Measurements from ENCODE around the gene SMYD3.

SMYD3 gene

DNA sequence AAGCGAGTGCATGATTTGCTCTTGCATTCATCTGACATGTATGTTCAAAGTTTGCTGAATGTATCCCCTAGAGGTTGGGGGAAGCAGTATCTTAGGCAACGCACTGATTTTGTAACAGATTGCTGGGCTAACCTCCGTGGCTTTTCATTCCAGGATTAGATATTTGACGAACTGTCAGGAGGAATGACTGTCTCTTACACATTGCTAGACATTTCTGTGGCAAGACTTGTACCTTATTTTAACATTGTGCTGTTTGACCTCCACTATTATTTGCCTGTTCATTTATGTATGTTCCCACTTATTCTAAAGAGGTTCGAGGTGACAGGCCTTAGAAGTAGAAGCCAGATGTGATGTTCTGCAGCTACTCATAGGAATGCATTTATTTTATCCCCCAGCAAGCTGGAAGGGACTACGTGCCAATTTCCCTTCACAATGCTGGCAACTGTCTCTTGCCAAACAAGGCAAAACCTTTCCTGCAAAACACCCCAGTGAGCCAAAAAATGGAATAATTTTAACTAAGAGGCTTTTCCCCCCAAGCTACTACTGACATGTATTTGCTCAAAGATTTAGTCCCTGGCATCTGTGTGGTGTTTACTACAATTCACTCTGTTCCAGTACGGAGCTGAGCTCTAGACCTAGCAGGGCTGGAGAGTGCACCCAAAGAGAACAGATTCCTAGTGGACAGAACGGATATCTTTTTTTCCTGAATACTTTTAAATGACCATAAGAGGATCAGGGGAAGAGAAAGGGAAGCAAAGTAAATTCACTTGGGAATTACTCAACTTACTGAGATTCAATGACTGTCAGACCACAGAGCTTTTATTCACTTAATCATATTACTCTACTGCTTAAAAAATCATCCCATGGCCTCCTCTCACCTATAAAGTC is 646.2 kb downstream of the SMYD3 start:
- peak; percentile 97 for DNase-seq

DNA sequence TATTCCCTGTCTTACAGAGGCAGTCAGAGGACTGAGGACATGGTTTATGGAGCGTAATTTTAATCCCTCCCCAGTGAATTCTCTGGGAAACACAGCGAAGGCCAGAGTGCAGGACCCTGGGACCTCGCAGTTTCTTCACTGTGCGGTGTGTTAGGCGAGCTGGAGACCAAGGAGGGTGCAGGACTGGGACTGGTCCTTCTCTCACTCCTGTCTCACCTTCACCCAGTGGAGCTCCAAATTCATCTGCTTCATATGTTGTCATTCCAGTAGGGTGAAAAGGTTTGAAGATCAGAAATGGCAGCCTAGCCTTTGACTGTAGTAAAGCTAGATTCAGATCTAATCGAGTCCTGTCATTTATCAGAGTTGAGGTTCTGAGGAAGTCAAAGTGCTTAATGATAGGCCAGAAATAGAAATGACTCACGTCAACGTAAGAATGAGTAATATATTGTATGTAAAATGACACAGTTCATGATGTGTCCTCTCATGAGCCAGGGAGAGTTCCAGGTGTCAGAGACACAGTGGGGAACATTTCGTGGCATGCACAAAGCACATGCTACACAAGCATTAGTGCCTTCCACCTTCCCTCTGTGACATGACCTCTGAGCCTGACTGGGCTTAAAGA is 647.5 kb downstream of the SMYD3 start:
- DNase-seq: peak; percentile 70

DNA sequence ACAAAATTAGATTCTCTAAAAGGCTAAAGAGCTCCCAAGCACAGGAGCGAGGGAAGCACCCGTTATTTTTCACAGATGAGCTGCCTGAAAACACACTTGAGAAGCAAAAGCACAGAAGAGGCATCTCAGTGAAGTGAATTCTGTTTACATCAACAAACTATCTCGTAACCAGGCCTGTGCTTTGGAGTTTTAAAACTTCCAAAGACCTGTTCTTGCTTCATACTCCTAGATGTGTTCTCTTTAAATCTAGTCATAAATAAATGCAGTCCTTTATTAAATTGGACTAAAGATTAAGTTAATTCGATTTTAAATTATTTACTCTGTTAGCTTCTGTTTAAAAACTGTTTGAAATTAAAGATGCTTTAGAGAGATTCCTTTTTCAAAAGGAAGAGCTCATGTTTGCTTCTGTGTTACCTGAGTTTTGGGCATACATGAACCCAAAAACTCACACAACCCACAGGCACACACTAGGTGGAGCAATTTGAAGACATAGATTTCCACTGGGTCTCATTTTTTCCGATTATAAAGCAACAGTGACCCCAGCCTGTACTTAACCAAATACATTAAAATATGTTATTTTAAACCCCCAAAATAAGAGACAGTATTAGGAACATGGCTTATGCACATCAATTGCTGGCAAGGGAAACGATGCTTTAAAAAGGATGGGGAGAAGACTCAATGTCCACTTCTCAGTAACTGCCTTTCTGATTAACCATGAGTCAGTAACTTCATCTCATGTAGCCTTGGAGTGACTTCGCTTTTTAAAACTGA is 648.2 kb downstream of the SMYD3 start:
- DNase-seq: peak; percentile 60

DNA sequence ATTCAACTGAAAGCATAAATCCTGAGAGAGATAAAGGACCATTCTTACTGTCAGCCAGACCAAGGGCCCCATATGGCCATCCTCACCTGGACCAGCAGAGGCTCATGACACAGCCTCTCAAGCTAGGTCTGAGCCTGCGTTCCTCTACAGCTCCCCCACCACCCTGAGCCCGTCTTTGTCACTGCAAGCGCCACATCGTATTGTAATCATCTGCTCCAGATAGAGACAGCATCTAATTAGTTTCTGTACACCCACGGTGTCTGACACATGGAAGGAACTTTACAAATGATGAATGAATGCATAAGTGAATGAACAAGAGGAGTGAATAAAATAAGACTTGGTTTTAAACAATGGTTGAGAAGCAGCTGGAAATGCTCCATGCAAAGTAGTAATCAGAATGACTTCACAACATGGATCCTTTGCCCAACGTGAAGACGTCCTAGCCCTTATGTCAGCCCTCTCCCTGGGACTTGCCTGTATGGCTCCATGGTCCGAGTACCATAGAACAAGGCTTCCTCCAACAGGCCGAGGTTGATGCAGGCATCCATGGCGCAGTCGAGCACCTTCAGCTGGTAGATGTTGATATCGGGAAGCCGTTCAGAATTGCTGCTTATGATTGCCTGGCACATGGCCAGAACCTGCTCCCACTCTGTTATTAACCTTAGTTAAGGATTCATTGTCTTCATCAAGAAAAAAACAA is 648.9 kb downstream of the SMYD3 start:
- peak; percentile 19 for DNase-seq

DNA sequence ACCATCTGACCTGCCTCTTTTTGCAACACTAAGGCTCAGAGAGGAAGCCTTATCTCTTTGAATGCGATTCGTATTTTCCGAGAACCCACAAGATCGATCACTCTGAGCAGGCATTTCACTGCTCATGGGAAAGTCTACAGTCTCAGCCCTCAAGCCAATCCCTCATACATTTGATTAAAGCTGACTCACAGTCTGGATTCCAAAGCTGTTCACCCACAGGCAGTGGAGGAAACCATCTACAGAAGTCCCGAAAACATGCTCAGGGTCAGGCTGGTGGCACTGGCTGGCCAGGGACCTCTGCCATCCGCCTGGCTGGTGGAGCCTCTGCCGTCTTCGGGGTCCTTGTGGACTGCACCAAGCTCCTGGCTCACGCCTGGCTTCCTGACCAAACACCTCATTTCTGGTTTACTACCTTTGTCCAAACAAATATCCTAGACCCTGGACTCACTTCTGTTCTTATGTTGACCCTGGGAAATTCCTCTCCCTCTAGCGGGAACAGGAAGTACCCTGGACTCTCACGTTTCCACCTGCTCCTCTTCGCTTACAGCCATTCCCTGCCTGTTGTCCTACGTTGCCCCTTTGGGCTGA is 650.0 kb downstream of the SMYD3 start:
- DNase-seq: peak; percentile 87

DNA sequence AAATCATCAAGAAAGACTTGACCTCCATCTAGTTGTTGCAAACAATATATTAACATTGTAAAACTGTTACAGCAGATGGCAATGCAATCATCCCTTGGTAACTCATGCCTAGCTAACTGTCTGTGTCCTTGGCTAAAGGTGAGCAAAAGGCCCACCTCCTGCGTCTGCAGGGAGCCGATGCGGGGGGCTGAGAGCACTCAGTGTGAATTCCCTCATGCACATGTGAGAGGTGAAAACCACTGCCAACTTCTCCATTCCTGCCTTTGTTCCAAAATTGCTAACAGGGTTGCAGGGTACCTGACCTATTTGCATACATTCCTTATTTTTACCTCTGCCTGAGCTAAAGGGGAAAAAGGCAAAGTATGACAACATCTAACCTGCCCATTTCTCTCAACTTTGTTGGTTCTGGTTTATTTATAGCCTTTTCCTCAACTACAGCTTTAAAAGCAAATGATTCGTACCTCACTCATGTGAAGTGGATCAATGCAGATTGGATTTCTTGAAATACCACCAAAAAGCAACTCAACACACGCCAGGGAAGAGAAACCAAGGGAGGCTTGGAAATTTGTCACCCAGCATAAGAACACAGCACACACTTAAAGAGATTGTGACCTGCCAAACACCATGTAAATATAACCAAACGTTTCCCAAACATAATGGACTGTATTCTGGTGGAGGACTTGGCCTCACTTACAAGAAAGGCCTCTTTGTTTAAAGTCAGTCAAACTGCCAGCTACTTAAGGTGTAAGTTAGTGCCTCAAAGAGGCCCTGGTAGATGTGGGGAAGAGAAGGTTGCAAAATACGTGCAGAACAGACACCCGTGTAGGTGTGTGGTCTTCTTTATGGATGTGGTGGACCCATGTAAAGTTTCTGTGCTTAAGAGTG is 651.0 kb downstream of the SMYD3 start:
- peak; percentile 43 for DNase-seq

DNA sequence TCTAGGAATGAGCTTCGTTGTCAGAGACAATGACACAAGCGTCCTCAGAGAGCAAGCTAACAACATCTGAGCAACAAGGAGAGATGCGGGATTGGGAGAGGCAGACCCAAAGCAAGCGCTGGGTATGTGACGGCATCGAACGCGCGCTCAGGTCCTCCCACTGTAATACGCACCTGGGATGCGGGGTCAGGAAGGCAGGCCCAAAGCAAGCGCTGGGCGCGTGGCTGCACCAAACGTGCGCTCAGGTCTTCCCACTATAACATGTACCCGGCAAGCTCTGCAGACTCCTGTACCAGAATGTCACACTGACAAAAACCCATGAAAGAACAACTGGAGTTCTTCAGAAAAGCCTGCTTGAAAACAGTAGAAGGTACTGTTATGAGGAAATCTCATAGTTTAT is 653.8 kb downstream of the SMYD3 start:
- no peak for DNase-seq

DNA sequence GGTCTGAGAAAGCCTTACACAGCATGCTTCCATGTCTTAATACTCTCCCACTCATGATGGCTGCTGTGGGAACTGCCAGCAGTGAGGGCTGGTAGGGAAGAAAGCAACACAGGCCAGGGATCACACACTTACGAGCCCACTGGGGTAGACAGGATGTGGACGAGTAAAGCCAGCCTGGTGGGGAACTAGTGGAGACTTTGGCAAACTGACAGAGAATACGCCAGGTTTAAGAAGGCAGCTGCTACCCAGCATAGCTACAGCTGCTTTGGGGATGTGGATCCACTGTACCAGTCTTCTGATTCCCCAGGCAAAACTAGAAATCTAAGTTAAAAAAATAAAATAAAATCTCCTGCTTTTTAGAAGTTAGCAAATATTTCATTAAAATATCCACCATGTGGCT is 664.0 kb downstream of the SMYD3 start:
- no peak for DNase-seq

DNA sequence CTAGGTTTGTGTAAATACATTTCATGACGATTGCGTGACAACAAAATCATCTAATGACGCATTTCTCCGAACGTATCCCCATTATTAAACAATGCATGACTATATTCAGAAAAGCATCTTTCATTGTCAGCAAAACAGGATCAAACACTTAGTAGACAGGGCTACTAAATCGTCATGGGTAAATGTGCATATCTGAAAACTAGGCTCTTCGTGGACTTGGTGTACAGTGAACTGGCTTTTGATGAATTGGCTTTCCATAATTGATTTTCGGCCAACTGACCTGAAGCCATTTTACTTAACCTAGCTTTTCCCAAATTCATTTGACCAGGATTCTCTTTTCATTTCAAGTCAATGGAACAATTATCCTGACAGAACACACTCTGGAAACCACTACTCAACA is 665.0 kb downstream of the SMYD3 start:
- no peak for DNase-seq

DNA sequence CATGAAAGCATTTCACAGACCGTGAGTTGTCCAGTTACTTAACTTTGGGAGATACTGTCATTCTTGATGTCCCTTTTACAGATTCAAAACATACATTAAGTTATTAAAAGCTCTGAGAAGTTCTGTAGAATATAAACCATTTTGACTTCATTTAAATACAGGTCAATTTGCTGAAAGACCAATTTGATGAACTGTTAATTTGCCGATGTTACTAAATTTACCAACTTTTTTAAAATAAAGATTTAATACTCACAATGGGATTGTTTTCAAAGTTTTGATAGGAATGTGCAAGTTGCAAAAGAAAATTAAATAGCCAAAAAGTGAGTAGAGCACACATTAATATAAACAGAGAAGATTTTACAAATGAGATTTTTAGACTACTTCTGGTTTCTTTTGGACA is 666.1 kb downstream of the SMYD3 start:
- no peak for DNase-seq

DNA sequence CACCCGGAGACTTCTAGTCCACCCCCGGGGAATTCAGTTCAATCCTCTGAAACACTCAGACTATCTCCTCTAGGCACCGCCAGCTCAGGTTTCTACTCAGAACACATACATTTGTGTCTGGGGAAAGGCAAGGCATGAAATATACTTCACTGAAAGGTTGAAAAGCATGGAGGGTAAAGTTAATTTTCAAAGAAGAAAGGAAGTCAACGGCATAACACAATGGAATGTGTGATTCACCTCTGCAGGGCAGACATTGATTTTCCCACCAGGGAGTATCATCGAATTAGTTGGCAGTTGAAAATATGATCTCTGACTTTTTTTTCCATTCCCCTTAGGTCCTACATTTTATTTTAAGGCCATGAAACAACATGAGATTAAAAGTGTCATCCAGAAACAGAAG is 669.4 kb downstream of the SMYD3 start:
- DNase-seq: peak; percentile 60

DNA sequence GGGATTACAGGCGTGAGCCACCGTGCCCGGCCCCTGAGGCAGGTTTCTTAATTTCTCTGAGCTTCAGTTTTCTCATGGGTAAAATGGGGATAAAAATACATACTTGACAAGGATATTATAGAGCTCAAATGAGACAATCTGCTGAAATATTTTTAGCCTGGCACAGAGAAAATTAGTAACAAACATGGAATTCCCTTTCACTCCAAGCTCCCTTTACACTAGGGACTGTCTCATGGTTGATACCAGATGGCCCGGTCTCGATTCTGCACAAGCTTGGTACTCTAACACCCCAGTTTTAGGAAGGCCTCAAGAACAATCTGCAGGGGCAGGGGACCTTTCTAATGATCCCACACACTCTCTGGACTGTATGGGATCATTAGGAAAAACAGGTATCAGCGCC is 671.7 kb downstream of the SMYD3 start:
- DNase-seq: peak; percentile 23

DNA sequence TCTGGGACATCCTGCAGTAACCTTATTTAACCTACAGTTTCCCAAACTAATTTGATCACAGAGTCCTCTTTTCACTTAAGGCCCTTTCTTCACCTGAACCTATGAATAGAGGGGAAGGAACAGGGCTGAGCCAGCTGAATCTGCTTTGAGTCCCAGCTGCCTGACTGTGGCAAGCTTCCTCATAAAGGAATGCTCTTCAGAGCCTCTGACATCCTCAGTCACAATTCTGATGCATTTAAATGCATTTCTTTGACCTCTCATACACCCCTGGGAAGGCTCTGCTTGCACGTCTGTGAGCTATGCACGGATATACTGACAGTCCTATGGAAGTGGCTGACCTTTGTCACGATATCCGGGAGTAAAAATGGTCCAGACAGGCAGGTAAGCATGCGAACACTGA is 673.1 kb downstream of the SMYD3 start:
- DNase-seq: no peak

DNA sequence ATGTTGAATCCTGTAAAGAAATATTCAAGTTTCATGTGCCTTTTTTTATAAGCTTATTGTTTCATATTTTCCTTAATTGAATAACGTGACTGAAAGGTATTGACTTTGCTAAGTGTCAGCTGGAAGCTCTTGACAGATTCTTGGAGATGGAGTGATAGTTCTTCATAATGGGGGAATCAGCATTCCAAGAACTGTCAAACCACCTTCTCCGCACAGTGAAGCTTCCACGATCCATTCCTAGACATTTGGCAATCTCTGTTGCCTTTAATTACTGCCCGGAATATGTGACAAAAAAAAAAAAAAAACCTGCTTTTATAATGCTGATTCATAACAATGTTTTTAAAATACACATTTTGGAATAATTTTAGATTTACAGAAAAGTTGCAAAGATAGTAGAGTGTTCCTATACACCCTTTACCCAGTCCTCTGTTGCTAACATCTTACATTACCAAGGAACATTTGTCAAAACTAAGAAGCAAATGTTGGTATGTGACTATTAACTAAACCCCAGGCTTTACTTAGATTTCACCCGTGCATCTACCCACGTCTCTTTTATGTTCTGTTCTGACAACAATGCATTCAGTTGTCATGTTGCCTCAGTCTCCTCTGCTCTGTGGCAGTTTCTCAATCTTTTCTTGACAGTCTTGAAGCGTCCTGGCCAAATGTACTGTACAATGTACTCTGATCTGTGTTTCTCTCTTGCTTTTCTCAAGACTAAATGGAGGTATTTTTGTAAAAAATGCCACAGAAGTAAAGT is 674.1 kb downstream of the SMYD3 start:
- DNase-seq: no peak

DNA sequence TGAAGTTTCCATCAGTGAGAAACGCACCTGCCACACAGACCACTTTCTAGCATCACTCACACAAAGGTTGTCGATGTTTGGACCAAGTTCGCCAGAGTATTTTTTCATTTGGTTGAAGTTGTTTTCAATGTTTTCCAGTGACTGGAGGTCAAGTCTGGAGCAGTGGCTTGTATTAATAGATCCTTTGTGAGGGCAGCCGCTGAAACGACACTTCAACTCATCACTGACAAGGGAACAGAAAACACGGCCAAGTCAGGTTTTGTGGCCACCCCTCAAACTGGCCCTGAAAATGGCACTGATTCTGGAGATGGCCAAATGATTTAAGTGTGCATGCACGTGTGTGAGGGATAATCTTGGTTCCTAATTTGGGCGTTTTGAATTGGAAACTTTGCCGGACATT is 675.6 kb downstream of the SMYD3 start:
- DNase-seq: no peak

DNA sequence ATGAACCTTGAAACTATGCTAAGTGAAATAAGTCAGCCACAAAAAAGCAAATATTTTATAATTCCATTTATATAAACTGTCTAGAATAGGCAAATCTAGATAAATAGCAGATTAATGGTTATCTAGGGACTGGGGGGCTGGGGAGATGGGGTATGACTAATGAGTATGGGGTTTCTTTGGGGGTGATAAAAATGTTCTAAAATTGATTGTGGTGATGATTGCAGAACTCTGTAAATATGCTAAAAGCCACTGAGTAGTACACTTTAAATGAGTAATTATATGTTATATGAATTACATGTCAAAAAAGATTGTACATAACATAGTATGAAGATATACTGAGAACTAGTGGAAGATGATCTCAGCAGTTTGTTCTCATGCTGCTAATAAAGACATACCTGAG is 677.3 kb downstream of the SMYD3 start:
- DNase-seq: peak; percentile 76

DNA sequence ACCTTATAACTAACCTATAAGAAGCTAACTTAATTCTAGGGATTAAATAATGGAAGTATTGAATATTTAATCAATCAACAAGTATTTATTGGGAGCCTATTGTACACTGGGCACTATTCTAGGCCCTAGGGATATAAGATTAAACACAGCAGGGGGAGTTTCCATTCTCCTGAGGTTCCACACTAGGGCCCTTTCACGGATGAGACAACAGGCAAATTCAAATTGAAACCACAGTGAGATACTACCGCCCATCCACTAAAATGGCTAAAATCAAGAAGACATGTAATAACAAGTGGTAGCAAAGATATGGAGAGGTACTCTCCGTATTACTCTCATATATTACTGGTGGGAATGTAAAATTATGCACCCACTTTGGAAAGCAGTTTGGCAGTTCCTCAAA is 677.9 kb downstream of the SMYD3 start:
- DNase-seq: no peak

DNA sequence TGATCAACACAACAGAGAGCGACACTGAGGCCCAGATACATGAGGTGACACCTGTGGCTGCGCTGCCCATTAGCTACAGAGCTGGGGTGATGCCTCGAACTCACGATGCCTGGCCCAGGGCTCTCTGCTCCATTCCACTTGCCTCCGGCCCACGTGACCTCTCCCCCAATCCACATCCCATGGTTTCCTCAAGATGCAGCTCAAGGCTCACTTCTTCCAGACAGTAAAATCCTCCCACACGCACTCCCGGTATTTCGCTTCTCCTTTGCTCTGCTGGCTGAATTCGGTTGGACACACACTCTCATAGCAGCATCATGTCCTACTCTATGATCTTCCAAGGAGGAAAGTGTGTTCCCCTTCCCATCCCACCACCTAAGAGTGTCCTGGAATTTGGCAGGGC is 679.8 kb downstream of the SMYD3 start:
- DNase-seq: no peak

DNA sequence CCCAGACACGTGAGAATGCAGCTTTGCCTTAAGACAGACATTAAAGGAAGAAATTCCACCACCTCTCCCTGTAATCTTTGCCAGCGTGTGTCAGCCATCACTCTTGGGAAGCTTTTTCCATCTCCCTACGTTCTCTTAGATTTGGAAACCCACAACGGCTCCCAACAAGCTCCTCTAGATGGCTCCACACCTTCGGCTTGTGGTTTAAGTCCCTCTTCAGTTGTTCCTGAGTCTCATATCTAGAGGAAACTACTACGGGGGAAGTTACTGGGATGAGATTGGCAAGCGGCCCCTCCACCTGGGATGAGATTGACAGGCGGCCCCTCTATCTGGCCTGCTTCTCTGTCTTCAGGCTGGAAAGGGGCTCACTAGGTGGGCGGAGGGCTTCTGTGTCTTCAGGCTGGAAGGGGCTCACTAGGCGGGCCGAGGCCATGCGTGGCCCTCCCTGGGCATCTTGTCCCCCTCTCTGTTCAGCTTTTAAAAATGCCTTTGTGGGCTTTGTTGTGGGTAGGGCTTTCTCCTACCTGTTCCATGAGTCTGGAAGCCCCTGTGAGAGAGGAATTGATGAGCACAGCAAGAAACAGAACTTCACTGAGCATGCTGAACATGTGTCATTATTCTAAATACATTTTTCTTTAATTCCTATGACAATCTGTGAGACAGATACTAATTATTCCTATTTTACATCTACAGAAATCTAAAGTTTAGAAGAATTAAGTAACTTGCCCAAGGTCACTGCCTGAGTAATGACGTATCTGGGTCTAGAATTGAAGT is 681.8 kb downstream of the SMYD3 start:
- DNase-seq: peak; percentile 58

Measured in fibroblast of skin of abdomen (primary cell).